ENCODE results near the gene FAAP100. TPM values are rescaled to one million over a fixed set of nuclear protein-coding genes. Genes with fewer than 3 reads are reported as not detected.

FAAP100 gene
- total and polyA plus RNA-seq, 2 experiments from 2014 or later: 51.2 to 65.6 TPM

DNA sequence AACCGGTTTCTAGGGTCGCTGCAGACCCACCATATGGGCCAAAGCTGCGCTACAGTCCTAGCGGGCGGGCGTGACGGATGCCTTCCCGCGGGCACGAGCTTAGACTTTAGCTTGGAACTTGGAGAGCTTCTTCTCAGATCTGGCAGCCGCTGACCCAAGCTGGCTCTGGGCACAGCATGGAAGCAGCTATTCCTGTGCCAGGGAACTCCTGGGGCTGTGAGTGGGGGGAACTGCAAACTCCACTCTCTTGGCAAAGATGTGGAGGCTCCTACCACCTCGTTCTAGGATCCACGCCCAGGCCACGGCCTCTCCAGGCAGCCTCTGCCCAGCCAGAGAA, 8.8 kb downstream of the FAAP100 start:
- Histone ChIP-seq H3K27ac (no peak overlapping the region), H3K4me3 (no peak overlapping the region), H3K9me3 (ENCODE audit: low read depth) (no peaks in the 10 kb centered on the region), H3K36me3 (peaks cover 21% of the 10 kb centered on the region), H3K4me1 (ENCODE audit: low read depth) (no peaks in the 10 kb centered on the region), H3K27me3 (no peaks in the 10 kb centered on the region)
- TF ChIP-seq, protein P1, sequence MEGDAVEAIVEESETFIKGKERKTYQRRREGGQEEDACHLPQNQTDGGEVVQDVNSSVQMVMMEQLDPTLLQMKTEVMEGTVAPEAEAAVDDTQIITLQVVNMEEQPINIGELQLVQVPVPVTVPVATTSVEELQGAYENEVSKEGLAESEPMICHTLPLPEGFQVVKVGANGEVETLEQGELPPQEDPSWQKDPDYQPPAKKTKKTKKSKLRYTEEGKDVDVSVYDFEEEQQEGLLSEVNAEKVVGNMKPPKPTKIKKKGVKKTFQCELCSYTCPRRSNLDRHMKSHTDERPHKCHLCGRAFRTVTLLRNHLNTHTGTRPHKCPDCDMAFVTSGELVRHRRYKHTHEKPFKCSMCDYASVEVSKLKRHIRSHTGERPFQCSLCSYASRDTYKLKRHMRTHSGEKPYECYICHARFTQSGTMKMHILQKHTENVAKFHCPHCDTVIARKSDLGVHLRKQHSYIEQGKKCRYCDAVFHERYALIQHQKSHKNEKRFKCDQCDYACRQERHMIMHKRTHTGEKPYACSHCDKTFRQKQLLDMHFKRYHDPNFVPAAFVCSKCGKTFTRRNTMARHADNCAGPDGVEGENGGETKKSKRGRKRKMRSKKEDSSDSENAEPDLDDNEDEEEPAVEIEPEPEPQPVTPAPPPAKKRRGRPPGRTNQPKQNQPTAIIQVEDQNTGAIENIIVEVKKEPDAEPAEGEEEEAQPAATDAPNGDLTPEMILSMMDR (IDR thresholded peaks at IDR 0.05; ENCODE audit: low read depth, low read length): no peak
- DNase-seq (ENCODE audit: low read depth in 1 of 2, low spot score in 1 of 2): no peak

DNA sequence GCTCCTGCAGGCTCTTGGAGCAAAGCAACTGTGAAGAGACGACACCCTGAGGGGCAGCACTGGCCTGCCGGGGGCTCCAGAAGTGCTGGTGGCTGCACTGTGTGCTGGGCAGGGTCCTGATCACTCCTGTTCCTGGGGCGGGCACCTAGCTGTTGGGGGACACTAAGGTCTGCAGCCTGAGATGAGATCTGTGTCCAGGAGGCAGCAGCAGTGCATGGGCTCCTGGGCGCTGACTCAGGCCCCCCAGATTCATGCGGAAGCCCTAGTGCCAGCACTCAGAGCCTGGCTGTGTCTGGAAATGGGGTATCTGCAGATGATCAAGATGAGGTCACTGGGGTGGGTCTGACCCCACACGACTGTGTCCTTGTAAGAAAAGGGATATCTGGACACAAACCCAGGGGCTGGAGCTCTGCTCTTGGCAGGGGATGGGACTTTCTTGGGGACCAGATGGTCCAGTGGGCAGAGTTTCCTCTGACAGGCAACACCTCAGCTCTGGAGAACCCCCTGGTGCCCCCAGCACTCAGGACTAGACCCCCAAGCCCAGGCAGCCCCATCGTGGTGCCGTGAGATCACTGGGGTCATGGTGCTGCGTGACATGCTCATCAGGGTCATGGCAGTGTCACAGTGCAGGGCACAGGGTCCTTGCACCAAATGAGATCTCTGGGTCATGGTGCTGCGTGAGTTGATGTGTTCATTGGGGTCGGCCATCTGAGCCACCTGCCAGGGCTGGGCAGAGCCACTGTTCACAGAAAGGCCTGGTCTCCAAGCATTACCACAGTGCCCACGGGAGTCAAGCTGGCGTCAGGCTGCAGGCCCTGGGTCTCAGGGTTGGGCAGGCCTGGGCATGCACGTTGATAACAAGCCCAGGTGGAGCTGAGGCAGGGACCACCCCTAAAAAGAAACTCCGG, 9.5 kb downstream of the FAAP100 start:
- no peaks in the 10 kb centered on the region for H3K27me3 ChIP-seq
- H3K36me3 ChIP-seq: peaks cover 21% of the 10 kb centered on the region
- no peaks in the 10 kb centered on the region for H3K9me3 ChIP-seq (ENCODE audit: low read depth)
- H3K4me3 ChIP-seq: no peak overlapping the region
- TF ChIP-seq, protein P1 (IDR thresholded peaks at IDR 0.05; ENCODE audit: low read depth, low read length): no peak
- no peak overlapping the region for H3K27ac ChIP-seq
- H3K4me1 ChIP-seq (ENCODE audit: low read depth): no peaks in the 10 kb centered on the region
- no peak for DNase-seq (ENCODE audit: low read depth in 1 of 2, low spot score in 1 of 2)

DNA sequence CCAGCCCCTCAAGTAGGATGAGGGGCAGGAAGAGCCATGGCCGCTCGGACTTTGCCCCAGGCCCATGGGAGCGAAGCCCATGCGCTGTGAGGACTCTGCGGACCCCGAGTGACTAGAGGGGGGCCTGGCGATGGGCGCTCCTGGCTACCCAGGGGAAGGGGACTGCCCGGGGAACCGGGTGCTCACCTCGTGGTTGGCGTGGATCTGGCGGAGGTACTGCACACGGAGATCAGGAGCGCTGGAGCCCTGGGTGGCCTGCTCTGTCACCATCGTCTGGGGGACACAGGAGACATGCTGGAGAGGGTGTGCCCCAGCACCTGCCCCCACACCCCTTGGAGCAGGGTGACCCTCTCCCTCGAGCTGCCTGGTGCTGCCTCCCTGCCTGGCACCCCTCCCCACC, 11.0 kb downstream of the FAAP100 start:
- TF ChIP-seq, protein P1 (IDR thresholded peaks at IDR 0.05; ENCODE audit: low read depth, low read length): no peak
- Histone ChIP-seq H3K4me1 (ENCODE audit: low read depth) (peaks cover 3% of the 10 kb centered on the region), H3K27ac (no peak overlapping the region), H3K9me3 (ENCODE audit: low read depth) (no peaks in the 10 kb centered on the region), H3K36me3 (peaks cover 17% of the 10 kb centered on the region), H3K27me3 (peaks cover 10% of the 10 kb centered on the region), H3K4me3 (no peak overlapping the region)
- no peak for DNase-seq (ENCODE audit: low read depth in 1 of 2, low spot score in 1 of 2)

DNA sequence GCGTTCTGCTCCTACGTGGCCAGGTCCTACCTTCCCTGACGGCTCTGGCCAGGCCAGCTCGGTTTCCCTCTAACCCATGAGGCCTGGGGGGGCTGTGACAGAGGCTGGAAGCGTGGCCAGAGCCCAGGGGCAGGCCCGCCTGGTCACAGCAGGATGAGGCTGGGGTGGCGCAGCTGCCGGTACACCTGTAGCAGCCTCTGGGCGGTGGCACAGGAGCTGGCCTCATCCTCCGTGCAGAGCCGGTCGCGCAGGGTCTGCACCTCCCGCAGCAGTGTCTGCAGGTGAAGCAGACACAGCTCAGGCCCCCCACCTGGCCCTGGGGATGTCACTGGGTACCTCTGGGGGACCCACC, 11.5 kb downstream of the FAAP100 start:
- Histone ChIP-seq H3K36me3 (peaks cover 15% of the 10 kb centered on the region), H3K27ac (no peak overlapping the region), H3K27me3 (peaks cover 15% of the 10 kb centered on the region), H3K9me3 (ENCODE audit: low read depth) (no peaks in the 10 kb centered on the region), H3K4me1 (ENCODE audit: low read depth) (peaks cover 3% of the 10 kb centered on the region), H3K4me3 (no peak overlapping the region)
- no peak for DNase-seq (ENCODE audit: low read depth in 1 of 2, low spot score in 1 of 2)
- TF ChIP-seq, protein P1 (IDR thresholded peaks at IDR 0.05; ENCODE audit: low read depth, low read length): no peak

DNA sequence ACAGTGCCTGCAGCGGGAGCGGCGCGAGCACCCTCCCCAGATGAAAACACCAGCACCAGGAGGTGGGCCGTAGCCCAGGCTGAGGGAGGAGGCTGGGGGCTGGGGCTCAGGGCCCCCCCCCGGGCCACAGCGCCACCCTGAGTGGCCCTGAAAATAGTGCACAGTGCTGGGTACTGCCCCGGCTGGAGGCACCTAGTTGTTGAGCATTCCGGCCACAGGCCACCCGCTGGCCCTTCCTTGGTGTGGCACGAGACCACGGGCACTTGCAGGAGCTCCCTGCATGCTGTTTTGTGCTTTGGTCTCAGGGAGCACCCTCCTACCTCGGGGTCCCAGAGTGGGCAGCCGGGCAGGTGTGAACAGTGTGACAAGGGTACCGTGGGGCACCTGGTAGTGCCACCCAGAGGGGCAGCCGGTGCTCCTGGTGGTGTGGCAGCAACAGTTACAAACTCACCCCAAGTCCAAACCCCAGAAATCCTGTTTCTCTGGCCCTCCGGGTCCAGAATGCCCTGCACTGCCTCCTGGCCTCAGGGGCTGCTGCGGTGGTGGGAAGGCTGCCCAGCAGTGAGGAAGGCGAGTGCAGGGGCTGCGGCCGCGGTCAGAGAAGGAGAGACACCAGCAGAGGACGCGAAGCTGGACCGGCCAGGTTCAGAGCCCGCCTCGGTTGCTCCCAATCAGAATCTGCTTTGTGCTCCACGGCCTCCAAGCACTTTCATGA, 12.0 kb downstream of the FAAP100 start:
- Histone ChIP-seq H3K4me1 (ENCODE audit: low read depth) (peaks cover 3% of the 10 kb centered on the region), H3K27me3 (peaks cover 15% of the 10 kb centered on the region), H3K4me3 (no peak overlapping the region), H3K9me3 (ENCODE audit: low read depth) (no peaks in the 10 kb centered on the region), H3K27ac (no peak overlapping the region), H3K36me3 (peaks cover 11% of the 10 kb centered on the region)
- TF ChIP-seq, protein P1 (IDR thresholded peaks at IDR 0.05; ENCODE audit: low read depth, low read length): no peak
- DNase-seq (ENCODE audit: low read depth in 1 of 2, low spot score in 1 of 2): peak in 1 of 2 donors; percentile 0
